HEK293T (cell line): ENCODE data around the gene SPRR5.

ENCODE experiments used
- ARNT ChIP-seq: fragments of 450-650 bp; IDR thresholded peaks from 2 replicates; pipeline ENCODE4 v1.6.1; 2017; ENCODE audit warnings: mild to moderate bottlenecking
- BHLHE40 ChIP-seq: fragments of 450-650 bp; IDR thresholded peaks from 2 replicates; pipeline ENCODE4 v1.6.1; 2016; ENCODE audit warnings: mild to moderate bottlenecking, moderate library complexity, borderline replicate concordance
- ELF4 ChIP-seq: fragments of 450-650 bp; IDR thresholded peaks from 2 replicates; pipeline ENCODE4 v1.6.1; 2017; ENCODE audit warnings: antibody characterized with exemption
- FOXA1 ChIP-seq: fragments of 450-650 bp; IDR thresholded peaks from 2 replicates; pipeline ENCODE4 v1.6.1; 2016; ENCODE audit warnings: mild to moderate bottlenecking
- FOXM1 ChIP-seq: fragments of 450-650 bp; IDR thresholded peaks from 2 replicates; pipeline ENCODE4 v1.6.1; 2017; ENCODE audit warnings: mild to moderate bottlenecking, borderline replicate concordance
- LEF1 ChIP-seq: fragments of 450-650 bp; IDR thresholded peaks from 2 replicates; pipeline ENCODE4 v1.6.1; 2017; ENCODE audit warnings: mild to moderate bottlenecking, borderline replicate concordance
- SUZ12 ChIP-seq: fragments of 450-650 bp; IDR thresholded peaks from 2 replicates; pipeline ENCODE4 v1.6.1; 2016; ENCODE audit warnings: mild to moderate bottlenecking
- ZNF384 ChIP-seq: fragments of 450-650 bp; IDR thresholded peaks from 2 replicates; pipeline ENCODE4 v1.6.1; 2016

DNA sequence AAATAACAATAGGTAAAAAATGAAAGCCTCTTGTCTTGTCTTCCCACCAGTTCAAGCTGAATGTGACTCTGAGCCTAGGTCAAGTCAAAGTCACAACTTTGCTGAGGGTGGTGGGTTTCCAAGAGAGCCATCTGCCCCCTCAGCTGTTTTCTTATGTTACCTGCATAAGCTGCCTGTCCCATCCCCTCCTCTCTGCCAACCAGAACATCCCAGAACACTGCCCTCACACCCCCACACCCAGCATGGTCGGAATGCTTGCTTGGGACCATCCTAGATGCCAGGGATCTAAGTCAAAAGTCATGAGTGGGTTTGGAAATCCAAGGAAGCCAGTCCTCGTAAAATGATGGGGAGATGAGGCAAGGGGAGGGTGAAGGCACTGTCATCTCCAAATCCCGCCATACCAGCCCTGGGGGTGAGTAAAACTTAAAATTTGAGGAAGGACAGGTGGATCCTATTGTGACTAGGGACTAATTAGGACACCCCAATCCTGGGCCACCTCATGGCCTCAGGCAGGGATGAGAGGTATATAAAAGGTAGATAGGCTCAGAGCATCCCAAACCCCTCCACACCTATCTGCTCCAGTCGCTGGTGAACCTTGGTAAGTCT lies at the start of gene SPRR5:
- no peak for TF ChIP-seq FOXA1
- no peak for TF ChIP-seq ARNT
- no peak for TF ChIP-seq ELF4
- no peak for TF ChIP-seq ZNF384
- no peak for TF ChIP-seq FOXM1
- no peak for TF ChIP-seq BHLHE40
- TF ChIP-seq SUZ12: no peak
- TF ChIP-seq LEF1: no peak
